ENCODE measurements around the gene POLR3H.

DNA sequence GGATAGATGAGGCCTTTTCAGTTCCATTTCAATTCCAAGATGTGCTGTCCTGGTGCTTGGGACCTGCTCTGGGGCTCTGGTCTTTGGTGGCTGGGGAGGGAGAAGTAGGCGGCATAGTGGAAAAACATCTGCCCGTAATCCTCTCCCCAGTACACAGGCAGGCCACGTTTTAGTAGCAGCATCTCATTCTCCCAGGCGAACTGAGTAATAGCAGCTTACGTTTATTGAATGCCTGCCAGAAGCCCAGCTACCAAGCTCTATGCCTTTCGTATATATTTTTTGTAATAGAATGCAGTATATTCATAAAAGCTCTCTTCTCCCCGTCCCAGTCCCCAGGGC lies 63.9 kb downstream of the POLR3H start:
- TF ChIP-seq, protein P1, sequence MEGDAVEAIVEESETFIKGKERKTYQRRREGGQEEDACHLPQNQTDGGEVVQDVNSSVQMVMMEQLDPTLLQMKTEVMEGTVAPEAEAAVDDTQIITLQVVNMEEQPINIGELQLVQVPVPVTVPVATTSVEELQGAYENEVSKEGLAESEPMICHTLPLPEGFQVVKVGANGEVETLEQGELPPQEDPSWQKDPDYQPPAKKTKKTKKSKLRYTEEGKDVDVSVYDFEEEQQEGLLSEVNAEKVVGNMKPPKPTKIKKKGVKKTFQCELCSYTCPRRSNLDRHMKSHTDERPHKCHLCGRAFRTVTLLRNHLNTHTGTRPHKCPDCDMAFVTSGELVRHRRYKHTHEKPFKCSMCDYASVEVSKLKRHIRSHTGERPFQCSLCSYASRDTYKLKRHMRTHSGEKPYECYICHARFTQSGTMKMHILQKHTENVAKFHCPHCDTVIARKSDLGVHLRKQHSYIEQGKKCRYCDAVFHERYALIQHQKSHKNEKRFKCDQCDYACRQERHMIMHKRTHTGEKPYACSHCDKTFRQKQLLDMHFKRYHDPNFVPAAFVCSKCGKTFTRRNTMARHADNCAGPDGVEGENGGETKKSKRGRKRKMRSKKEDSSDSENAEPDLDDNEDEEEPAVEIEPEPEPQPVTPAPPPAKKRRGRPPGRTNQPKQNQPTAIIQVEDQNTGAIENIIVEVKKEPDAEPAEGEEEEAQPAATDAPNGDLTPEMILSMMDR (conservative IDR thresholded peaks at IDR 0.05; ENCODE audit: low read depth, low read length) = no peak
- TF ChIP-seq EZH2 (IDR thresholded peaks at IDR 0.05; ENCODE audit: low read length, unreplicated experiment) = no peak

Measured in PC-3 (cell line).